ENCODE measurements around the gene SLC22A25. TPM values are rescaled to one million over a fixed set of nuclear protein-coding genes. Genes with fewer than 3 reads are reported as not detected.
"Not testable (repeated sequence)": the region's sequence is repeated elsewhere in the genome, so short reads cannot be mapped to it uniquely, and the experiment has no call there.

SLC22A25 gene
- total RNA-seq, 1 donor from 2014 or later = 0.17 TPM

- H3K4me1 Mint-ChIP-seq (ENCODE audit: unreplicated experiment) = no peaks in the 10 kb centered on the region
- H3K36me3 Mint-ChIP-seq = no peaks in the 10 kb centered on the region
- peaks cover 12% of the 10 kb centered on the region for H3K27me3 Mint-ChIP-seq
- no peak overlapping the region for H3K27ac Mint-ChIP-seq
- no peak for DNase-seq (ENCODE audit: extremely low spot score, unreplicated experiment)
- no peak for TF ChIP-seq CTCF (conservative IDR thresholded peaks at IDR 0.05)
- no peaks in the 10 kb centered on the region for H3K9me3 Mint-ChIP-seq
- no peak overlapping the region for H3K4me3 Mint-ChIP-seq
Measured at GRCh38 chr11:63250162-63251050, 7.0 kb upstream of the SLC22A25 start.

DNA sequence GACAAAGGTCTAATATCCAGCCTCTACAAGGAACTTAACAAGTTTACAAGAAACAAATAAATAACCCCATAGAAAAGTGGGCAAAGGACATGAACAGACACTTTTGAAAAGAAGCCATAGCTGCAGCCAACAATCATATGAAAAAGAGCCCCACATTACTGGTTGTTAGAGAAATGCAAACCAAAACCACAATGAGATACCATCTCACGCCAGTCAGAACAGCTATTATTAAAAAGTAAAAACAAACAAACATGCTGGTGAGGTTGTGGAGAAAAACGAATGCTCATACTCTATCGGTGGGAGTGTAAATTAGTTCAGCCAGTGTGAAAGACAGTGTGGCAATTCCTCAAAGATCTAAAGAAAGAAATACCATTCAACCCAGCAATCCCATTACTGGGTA, 5.6 kb upstream of the SLC22A25 start:
- Mint-ChIP-seq H3K4me1 (ENCODE audit: unreplicated experiment) (no peaks in the 10 kb centered on the region), H3K36me3 (no peaks in the 10 kb centered on the region), H3K9me3 (no peaks in the 10 kb centered on the region), H3K4me3 (no peak overlapping the region), H3K27me3 (peaks cover 11% of the 10 kb centered on the region), H3K27ac (no peak overlapping the region)
- no peak for DNase-seq (ENCODE audit: extremely low spot score, unreplicated experiment)
- TF ChIP-seq CTCF (conservative IDR thresholded peaks at IDR 0.05) = no peak

GRCh38 chr11:63247237-63248002, 4.0 kb upstream of the SLC22A25 start:
- not testable (repeated sequence) for H3K36me3 Mint-ChIP-seq; H3K4me1 Mint-ChIP-seq (ENCODE audit: unreplicated experiment); H3K9me3 Mint-ChIP-seq; H3K4me3 Mint-ChIP-seq; DNase-seq (ENCODE audit: extremely low spot score, unreplicated experiment); H3K27ac Mint-ChIP-seq; H3K27me3 Mint-ChIP-seq

- Mint-ChIP-seq H3K36me3 (no peaks in the 10 kb centered on the region), H3K27me3 (peaks cover 3% of the 10 kb centered on the region), H3K4me1 (ENCODE audit: unreplicated experiment) (no peaks in the 10 kb centered on the region), H3K4me3 (no peak overlapping the region), H3K27ac (no peak overlapping the region), H3K9me3 (peaks cover 9% of the 10 kb centered on the region)
- no peak for DNase-seq (ENCODE audit: extremely low spot score, unreplicated experiment)
- TF ChIP-seq CTCF (conservative IDR thresholded peaks at IDR 0.05) = no peak
Measured at GRCh38 chr11:63246045-63246444, 2.6 kb upstream of the SLC22A25 start.

DNA sequence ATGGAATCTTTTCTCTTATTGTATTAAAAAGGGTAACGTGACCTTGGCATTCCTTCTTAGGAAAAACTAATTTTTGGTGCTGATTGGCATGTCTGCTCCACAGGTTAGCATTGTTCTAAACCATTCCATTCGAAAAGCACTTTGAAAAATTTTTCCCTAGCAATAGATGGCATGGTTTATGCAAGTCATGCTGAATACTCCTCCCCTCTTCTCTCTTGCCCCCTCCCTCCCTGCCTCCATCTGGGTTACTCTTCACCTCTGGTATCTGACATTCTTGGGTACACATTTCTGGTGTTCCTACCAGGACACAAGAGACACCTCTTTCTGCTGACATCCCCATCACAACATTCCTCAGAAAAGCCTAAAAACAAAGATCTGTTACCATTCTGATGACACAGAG, 1.5 kb upstream of the SLC22A25 start:
- Mint-ChIP-seq H3K9me3 (peaks cover 9% of the 10 kb centered on the region), H3K4me1 (ENCODE audit: unreplicated experiment) (no peaks in the 10 kb centered on the region), H3K27me3 (peaks cover 3% of the 10 kb centered on the region), H3K4me3 (no peak overlapping the region), H3K27ac (no peak overlapping the region), H3K36me3 (no peaks in the 10 kb centered on the region)
- no peak for DNase-seq (ENCODE audit: extremely low spot score, unreplicated experiment)
- TF ChIP-seq CTCF (conservative IDR thresholded peaks at IDR 0.05) = no peak
